ENCODE measurements around the gene YJU2.
"Not testable (repeated sequence)": the region's sequence is repeated elsewhere in the genome, so short reads cannot be mapped to it uniquely, and the experiment has no call there.

- TF ChIP-seq CTCF, POLR2A (IDR thresholded peaks at IDR 0.05): not testable (repeated sequence)
Observed at GRCh38 chr19:4232139-4232538, 14.7 kb upstream of the YJU2 start.

Measured in lower leg skin (tissue), 3 donors.